Keratinocyte (primary cell): ENCODE measurements around the gene TAGLN. TPM values are rescaled to one million over a fixed set of nuclear protein-coding genes. Genes with fewer than 3 reads are reported as not detected.

Source experiments
- DNase-seq: peaks from one replicate; pipeline ENCODE4 v3.0.0-alpha.2; 2011; ENCODE audit warnings: low read depth, missing footprints, low spot score
- FAIRE-seq: peaks from 2 replicates; lab custom pipeline; 2011; peaks lifted over from hg19 to GRCh38; lab: Jason Lieb, UNC
- H2AFZ ChIP-seq: 2 replicates; pipeline ENCODE4 v1.6.0; 2012; ENCODE audit warnings: low read length, control low read depth, inconsistent platforms; ENCODE audit not compliant: control insufficient read depth
- H3K27ac ChIP-seq: 2 replicates; pipeline ENCODE4 v1.5.1; 2011; ENCODE audit warnings: low read length; ENCODE audit not compliant: control insufficient read depth, insufficient read depth
- H3K27me3 ChIP-seq: 3 replicates; pipeline ENCODE4 v1.6.0; 2011; ENCODE audit warnings: low read length; ENCODE audit not compliant: control insufficient read depth, insufficient read depth; ENCODE audit errors: extremely low read depth
- H3K36me3 ChIP-seq, 2 experiments: 2 replicates in 1 of 2; 3 replicates in 1 of 2; pipeline ENCODE4 v1.5.1; 2011; ENCODE audit warnings: low read length in 2 of 2, mild to moderate bottlenecking in 1 of 2; ENCODE audit not compliant: control insufficient read depth in 2 of 2, insufficient read depth in 2 of 2; ENCODE audit errors: extremely low read depth in 1 of 2
- H3K4me1 ChIP-seq: 3 replicates; pipeline ENCODE4 v1.5.1; 2011; ENCODE audit warnings: low read length; ENCODE audit not compliant: control insufficient read depth, insufficient read depth; ENCODE audit errors: extremely low read depth
- H3K4me2 ChIP-seq: 3 replicates; pipeline ENCODE4 v1.6.0; 2011; ENCODE audit warnings: low read depth, low read length; ENCODE audit not compliant: control insufficient read depth, insufficient read depth; ENCODE audit errors: extremely low read depth
- H3K4me3 ChIP-seq, 3 experiments: fragments of 200-600 bp in 1 of 3; sonication (generic) in 1 of 3; 2 replicates in 2 of 3; 3 replicates in 1 of 3; pipeline ENCODE4 v1.5.1; 2011 to 2016; ENCODE audit warnings: low read length in 3 of 3, mild to moderate bottlenecking in 3 of 3, control low read depth in 2 of 3, inconsistent platforms in 1 of 3, low read depth in 1 of 3, mixed read lengths in 1 of 3, mixed run types in 1 of 3, moderate library complexity in 1 of 3; ENCODE audit not compliant: control insufficient read depth in 2 of 3, insufficient read depth in 2 of 3; ENCODE audit errors: extremely low read depth in 1 of 3
- H3K79me2 ChIP-seq: 2 replicates; pipeline ENCODE4 v1.6.0; 2012; ENCODE audit warnings: low read length; ENCODE audit not compliant: control insufficient read depth, insufficient read depth
- H3K9ac ChIP-seq: 3 replicates; pipeline ENCODE4 v1.6.0; 2011; ENCODE audit warnings: low read length; ENCODE audit not compliant: control insufficient read depth, insufficient read depth; ENCODE audit errors: extremely low read depth
- H3K9me1 ChIP-seq: 3 replicates; pipeline ENCODE4 v1.6.0; 2011; ENCODE audit warnings: low read length; ENCODE audit not compliant: control insufficient read depth, insufficient read depth; ENCODE audit errors: extremely low read depth
- H3K9me3 ChIP-seq: 2 replicates; pipeline ENCODE4 v1.5.1; 2012; ENCODE audit warnings: low read depth, low read length; ENCODE audit not compliant: control insufficient read depth
- H4K20me1 ChIP-seq: 3 replicates; pipeline ENCODE4 v1.6.0; 2011; ENCODE audit warnings: low read length; ENCODE audit not compliant: control insufficient read depth, insufficient read depth; ENCODE audit errors: extremely low read depth
- CTCF ChIP-seq, 3 experiments: IDR thresholded peaks in 1 of 3; conservative IDR thresholded peaks in 1 of 3; optimal IDR thresholded peaks in 1 of 3; 2 replicates in 2 of 3; 3 replicates in 1 of 3; pipeline versions ENCODE3 to v1.5.1; 2011; ENCODE audit warnings: low read length in 3 of 3, mild to moderate bottlenecking in 3 of 3, moderate library complexity in 2 of 3, control low read depth in 1 of 3, inconsistent platforms in 1 of 3; ENCODE audit not compliant: insufficient read depth in 2 of 3; ENCODE audit errors: extremely low read depth in 1 of 3
- EZH2 ChIP-seq: IDR thresholded peaks from one replicate; pipeline ENCODE4 v1.6.1; 2012; ENCODE audit warnings: inconsistent platforms, mild to moderate bottlenecking, low read length, moderate library complexity
- dilution Hi-C: fragments of 300-500 bp; cut with MboI; formaldehyde crosslinking; loops from one replicate; pipeline ENCODE4 v1.7.0; 2020; ENCODE audit warnings: low sequenced_read_pairs; ENCODE audit not compliant: extremely low pct_ligation_motif_present
- polyA plus RNA-seq, 5 experiments: library from polyadenylated mRNA; depleted of rRNA in 3 of 5; stranded (reverse) in 3 of 5; stranded (forward) in 1 of 5; unstranded in 1 of 5; fragments of >200 nt; gene quantifications; 1 replicate in 1 of 5; 2 replicates in 3 of 5; 3 replicates in 1 of 5; pipeline versions ENCODE4 v1.2.1 to v1.2.3, GENCODE V29; 2011 to 2012; ENCODE audit warnings: missing spikeins in 2 of 5, low read depth in 1 of 5, low replicate concordance in 1 of 5

The TAGLN gene
- polyA plus RNA-seq, 1 donor (not counting 4 experiments of a cell fraction or from before 2014, with no cell fraction given), result 26.6 TPM

GRCh38 chr11:117214404-117215110 is 15.4 kb downstream of the TAGLN start:
- Histone ChIP-seq H3K79me2 (no peaks in the 10 kb centered on the region), H3K9me3 (no peaks in the 10 kb centered on the region), H4K20me1 (no peaks in the 10 kb centered on the region), H3K9ac (no peak overlapping the region), H3K27me3 (no peaks in the 10 kb centered on the region), H3K4me1 (no peaks in the 10 kb centered on the region), H2AFZ (no peak overlapping the region), H3K4me3 (no peak overlapping the region), H3K9me1 (no peaks in the 10 kb centered on the region), H3K36me3 (peaks cover 22 to 37% of the 10 kb centered on the region in 2 experiments), H3K27ac (no peak overlapping the region), H3K4me2 (no peak overlapping the region)
- no peak for DNase-seq
- no peak for FAIRE-seq
- dilution Hi-C loops, result no loop called here
- TF ChIP-seq CTCF (optimal IDR thresholded peaks at IDR 0.05 in 1 of 3, IDR thresholded peaks at IDR 0.05 in 1 of 3, conservative IDR thresholded peaks at IDR 0.05 in 1 of 3; ENCODE audit: extremely low read depth in 1 of 3, insufficient read depth in 2 of 3, low read length in 3 of 3), result no peak
- no peak for TF ChIP-seq EZH2

- Histone ChIP-seq H3K4me3 (no peak overlapping the region), H3K4me2 (no peak overlapping the region), H3K79me2 (no peaks in the 10 kb centered on the region), H3K27ac (no peak overlapping the region), H3K9ac (no peak overlapping the region), H3K4me1 (no peaks in the 10 kb centered on the region), H3K36me3 (peaks cover 33 to 49% of the 10 kb centered on the region in 2 experiments), H4K20me1 (no peaks in the 10 kb centered on the region), H2AFZ (no peak overlapping the region), H3K9me3 (no peaks in the 10 kb centered on the region), H3K27me3 (no peaks in the 10 kb centered on the region), H3K9me1 (peaks cover 2% of the 10 kb centered on the region)
- DNase-seq (no peak), FAIRE-seq (no peak)
- dilution Hi-C loops, result no loop called here
- no peak for TF ChIP-seq CTCF (optimal IDR thresholded peaks at IDR 0.05 in 1 of 3, IDR thresholded peaks at IDR 0.05 in 1 of 3, conservative IDR thresholded peaks at IDR 0.05 in 1 of 3; ENCODE audit: extremely low read depth in 1 of 3, insufficient read depth in 2 of 3, low read length in 3 of 3)
- no peak for TF ChIP-seq EZH2
These were observed 18.2 kb downstream of the TAGLN start for GRCh38 chr11:117217141-117218084.
